Right kidney (tissue), 9 donors: ENCODE data around the gene CALCB.
A peak's percentile ranks its signal among the peaks of the same experiment; 100 is the strongest.
"Not testable (repeated sequence)": the region's sequence is repeated elsewhere in the genome, so short reads cannot be mapped to it uniquely, and the experiment has no call there.

Source experiments
- DNase-seq: peaks from one replicate; pipeline ENCODE4 v3.0.0-alpha.2; 2016
- long read RNA-seq, 8 donors: transcript quantifications; one replicate each; lab custom pipeline, GENCODE V29; 2026

The CALCB gene, protein sequence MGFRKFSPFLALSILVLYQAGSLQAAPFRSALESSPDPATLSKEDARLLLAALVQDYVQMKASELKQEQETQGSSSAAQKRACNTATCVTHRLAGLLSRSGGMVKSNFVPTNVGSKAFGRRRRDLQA
- long read RNA-seq, donor 1, transcript CALCB-201 (5 exons, 1,070 nt) = major isoform, 6 of 17 reads
- long read RNA-seq, donor 1, partial matches to known transcripts = 5 of 17 reads
- long read RNA-seq, donor 1, other reads (novel, unspliced or antisense) = 6 of 17 reads
- long read RNA-seq, donor 2, partial matches to known transcripts = 5 of 7 reads
- long read RNA-seq, donor 2, other reads (novel, unspliced or antisense) = 0 of 7 reads
- long read RNA-seq, donor 3, partial matches to known transcripts = 0 of 4 reads
- long read RNA-seq, donor 3, other reads (novel, unspliced or antisense) = 0 of 4 reads
- long read RNA-seq, donor 4, partial matches to known transcripts = 7 of 8 reads
- long read RNA-seq, donor 4, other reads (novel, unspliced or antisense) = 0 of 8 reads
- long read RNA-seq, donor 5, partial matches to known transcripts = 13 of 16 reads
- long read RNA-seq, donor 5, other reads (novel, unspliced or antisense) = 0 of 16 reads
- long read RNA-seq, donor 6, partial matches to known transcripts = 0 of 5 reads
- long read RNA-seq, donor 6, other reads (novel, unspliced or antisense) = 5 of 5 reads
- long read RNA-seq, donor 7, partial matches to known transcripts = 14 of 17 reads
- long read RNA-seq, donor 7, other reads (novel, unspliced or antisense) = 0 of 17 reads
- long read RNA-seq, donor 8, transcript CALCB-201 (5 exons, 1,070 nt) = major isoform, 8 of 8 reads
- long read RNA-seq, donor 8, partial matches to known transcripts = 0 of 8 reads
- long read RNA-seq, donor 8, other reads (novel, unspliced or antisense) = 0 of 8 reads

GRCh38 chr11:15073361-15074205 lies at the start of gene CALCB:
TSS of gene CALCB (plus strand) at chr11:15073593. CDS start at chr11:15074719, 1,126 bp downstream.
- peak; percentile 72 for DNase-seq

- no peak for DNase-seq
Observed at GRCh38 chr11:15027011-15027410, 46.4 kb upstream of the CALCB start.

GRCh38 chr11:15027956-15028355 lies 45.4 kb upstream of the CALCB start:
- DNase-seq = no peak

GRCh38 chr11:15028379-15028778 lies 45.0 kb upstream of the CALCB start:
- DNase-seq = no peak

- not testable (repeated sequence) for DNase-seq
Observed at GRCh38 chr11:15031945-15032344, 41.4 kb upstream of the CALCB start.

DNA sequence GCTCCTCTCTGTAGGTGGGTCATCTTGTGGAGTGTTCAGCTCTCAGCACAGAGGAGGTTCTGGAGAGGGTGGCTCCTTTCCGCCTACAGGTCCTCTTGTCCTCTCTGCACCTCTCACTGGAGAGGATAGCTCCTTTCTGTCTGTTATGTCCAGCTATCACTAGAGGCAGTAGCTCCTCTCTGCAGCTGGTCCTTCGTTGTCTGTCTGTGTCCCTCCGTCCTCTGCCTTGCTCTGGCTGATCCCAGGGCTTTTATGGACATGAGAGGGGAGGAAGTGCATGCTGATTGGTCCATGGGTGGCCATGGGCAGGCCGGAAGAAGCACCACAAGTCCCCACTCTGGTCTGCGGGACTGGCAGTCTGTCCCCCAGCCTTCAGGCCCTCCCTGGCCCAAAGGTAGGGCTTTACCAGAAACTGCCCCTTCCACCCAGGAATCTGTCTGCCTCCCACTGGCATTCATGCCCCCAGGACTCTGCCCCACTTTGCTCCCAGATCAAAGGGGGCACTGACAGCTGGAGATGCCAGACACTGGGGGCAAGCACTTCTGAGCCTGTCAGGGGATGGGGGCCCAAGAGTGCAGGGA lies 38.6 kb upstream of the CALCB start:
- no peak for DNase-seq

- no peak for DNase-seq
Observed at GRCh38 chr11:15035283-15035682, 38.1 kb upstream of the CALCB start.

DNA sequence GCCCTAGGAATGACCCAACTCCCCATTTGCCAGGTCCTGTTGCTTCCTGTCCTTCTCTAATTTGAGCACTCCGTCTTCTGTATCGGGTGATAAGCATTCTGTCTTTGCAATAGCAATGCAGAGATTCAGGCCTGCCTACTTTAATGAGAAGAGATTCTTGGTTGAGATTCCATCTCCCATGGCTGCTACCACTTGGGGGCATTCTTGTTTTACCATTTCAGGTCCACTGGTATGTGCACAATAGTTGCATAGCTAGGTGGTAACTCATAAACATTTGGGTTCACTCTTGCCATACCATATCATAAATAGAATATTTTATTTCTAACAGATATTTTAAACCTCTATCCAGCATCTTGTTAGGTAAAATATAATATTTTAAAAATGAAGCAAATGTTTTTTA lies 34.4 kb upstream of the CALCB start:
- no peak for DNase-seq

DNA sequence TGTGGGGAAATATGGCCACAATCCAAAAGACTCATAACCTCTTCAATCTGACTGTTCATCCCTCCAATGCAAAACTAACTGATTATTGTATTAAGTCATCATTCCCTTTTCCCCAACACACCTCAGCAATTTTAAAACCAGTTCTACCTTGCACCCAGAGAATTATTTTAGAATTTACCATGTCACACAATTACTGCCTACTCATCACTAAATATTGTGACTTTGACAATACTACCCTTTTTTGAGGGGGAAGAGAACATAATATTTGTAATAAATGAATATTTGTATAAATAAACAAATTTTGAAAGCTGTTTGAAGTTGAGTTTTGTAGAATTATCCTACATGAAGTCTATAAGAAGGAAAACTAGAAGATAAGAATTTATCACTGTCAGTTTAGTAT lies 28.2 kb upstream of the CALCB start:
- DNase-seq = no peak

DNA sequence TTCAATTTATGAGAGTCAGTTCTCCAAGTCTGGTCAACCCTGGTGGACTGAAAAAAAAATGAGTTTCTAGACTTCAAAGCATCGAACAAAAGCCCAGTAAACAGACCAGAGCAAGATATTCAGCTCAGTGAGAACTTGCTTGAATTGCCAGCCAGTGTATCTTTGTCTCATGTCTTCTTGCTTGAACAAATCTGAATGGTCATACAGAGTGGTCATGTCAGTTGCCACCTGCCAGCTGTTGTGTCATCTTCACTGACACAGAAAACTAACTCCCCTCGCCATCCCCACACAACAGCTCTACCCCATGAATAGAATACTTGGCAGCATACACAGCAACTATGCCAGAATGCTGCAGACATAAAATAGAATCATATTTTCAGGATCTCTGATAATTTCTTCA lies 27.5 kb upstream of the CALCB start:
- no peak for DNase-seq

GRCh38 chr11:15046673-15047072 lies 26.7 kb upstream of the CALCB start:
- not testable (repeated sequence) for DNase-seq

DNA sequence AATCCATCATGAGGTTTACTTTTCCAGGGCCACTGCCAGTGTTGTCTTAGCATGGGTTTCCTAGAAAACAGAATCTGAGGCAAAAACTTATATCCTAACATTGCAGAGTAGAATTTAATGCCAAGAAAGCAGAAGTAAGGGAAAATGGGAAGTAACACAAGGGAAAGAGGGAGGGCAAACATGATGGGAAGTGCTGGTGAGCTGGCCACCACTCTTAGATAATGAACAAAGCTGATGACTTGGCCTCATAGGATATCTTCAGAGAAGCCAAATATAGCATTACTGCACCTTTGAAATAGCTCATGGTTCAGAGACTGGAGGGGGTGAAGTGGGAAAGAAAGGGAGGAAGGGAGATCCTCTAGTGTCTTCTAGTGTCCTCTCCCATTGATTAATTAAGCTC lies 24.8 kb upstream of the CALCB start:
- no peak for DNase-seq

DNA sequence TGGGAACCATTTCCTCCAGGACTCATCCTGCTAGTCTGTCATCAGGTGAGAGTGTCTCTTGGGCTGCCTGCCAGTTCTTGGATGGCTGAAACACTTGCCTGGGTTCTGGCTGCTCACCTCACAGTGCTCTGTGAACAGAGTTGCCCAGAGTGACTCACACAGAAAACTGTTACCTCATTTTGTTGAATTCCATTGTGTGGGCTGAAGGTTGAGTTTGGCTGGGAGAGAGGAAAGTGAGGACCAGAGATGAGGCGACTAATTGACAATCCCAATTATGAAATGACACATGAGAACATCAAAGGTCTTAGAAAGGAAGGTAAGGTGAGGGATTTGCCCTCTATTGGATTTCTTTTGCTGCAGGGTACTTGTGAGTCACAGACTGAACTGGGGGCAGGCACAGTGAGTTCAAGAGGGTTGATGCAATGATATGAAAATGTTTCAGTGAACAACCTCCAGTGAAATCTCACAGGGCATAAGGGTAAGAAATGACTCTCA lies 20.2 kb upstream of the CALCB start:
- DNase-seq = no peak

DNA sequence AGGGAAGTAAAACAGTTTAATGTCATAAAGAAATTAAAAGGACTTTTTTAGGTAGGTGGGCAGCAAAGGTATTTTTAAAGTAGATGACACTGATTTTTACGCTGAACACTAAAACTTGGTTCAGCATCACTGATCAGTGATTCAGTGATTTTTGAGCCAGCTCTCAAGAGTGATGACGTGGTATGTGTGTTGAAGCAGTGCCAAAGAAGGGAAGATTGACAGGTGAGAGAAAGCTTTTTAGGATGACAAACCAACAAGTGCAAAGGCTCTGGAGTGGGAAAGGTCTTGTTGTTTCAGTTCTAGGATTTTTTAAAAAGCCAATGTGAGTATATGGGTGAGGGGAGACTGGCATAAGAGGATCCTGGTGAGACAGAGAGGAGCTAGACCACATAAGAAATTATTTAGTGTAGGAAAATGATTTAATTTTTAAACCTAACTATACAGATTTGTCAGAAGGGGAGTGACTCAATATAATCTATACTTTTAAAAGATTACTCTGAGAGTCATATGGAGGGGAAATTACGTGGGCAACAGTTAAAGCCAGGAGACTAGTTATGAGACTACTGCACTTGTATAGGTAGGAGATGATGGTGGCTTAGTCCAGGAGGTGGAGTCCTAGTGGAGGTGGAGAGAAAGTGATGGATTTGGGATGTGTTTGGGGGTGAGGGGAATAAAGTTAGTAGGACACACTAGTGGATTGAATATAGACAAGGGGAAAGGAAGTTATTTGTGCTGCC lies 17.6 kb upstream of the CALCB start:
- DNase-seq = no peak

GRCh38 chr11:15057329-15057728 lies 16.1 kb upstream of the CALCB start:
- DNase-seq = no peak

GRCh38 chr11:15059132-15059915 lies 14.1 kb upstream of the CALCB start:
- DNase-seq = no peak

DNA sequence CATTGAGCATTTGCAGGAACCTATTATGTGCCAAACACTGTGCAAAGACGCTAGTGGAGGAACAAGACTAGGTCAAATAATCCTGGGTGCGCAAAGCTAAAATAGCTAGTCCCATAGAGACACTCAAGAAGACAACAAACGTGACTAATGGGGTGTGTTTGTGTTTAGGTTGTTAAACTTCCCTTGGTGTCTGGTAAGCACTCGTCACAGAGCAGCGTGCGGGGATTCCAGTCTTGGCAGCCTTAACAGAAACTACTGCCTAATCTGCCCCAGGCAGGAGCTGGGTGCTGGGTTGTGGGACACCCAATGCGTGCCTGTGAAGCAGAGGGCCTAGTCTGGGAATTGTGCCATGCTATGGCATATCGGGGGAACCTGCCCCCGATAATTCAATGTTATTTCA lies 10.8 kb upstream of the CALCB start:
- DNase-seq = no peak

- not testable (repeated sequence) for DNase-seq
Observed at GRCh38 chr11:15069751-15070150, 3.6 kb upstream of the CALCB start.

GRCh38 chr11:15071556-15072255 lies 1.7 kb upstream of the CALCB start:
- no peak for DNase-seq
